Loucy (cell line): ENCODE data around the gene SEC24A.

Source experiments
- H2AFZ ChIP-seq: fragments of 200-600 bp; sonication (generic); 2 replicates; pipeline ENCODE4 v1.6.0; 2016; ENCODE audit warnings: antibody characterized with exemption, mild to moderate bottlenecking, low read length, moderate library complexity
- H3F3A ChIP-seq: fragments of 200-600 bp; 2 replicates; pipeline ENCODE4 v1.6.0; 2016; ENCODE audit warnings: antibody characterized with exemption, low read depth, mild to moderate bottlenecking
- H3K27me3 ChIP-seq: fragments of 200-600 bp; sonication (generic); 2 replicates; pipeline ENCODE4 v1.6.1; 2014; ENCODE audit warnings: low read length, mild to moderate bottlenecking; ENCODE audit not compliant: insufficient read depth, poor library complexity, severe bottlenecking
- H3K36me3 ChIP-seq: fragments of 200-600 bp; sonication (generic); 2 replicates; pipeline ENCODE4 v1.6.1; 2016; ENCODE audit warnings: low read length; ENCODE audit not compliant: insufficient read depth
- H3K4me1 ChIP-seq: fragments of 200-600 bp; sonication (generic); 2 replicates; pipeline ENCODE4 v1.5.1; 2014; ENCODE audit warnings: low read length, mild to moderate bottlenecking; ENCODE audit not compliant: insufficient read depth, poor library complexity, severe bottlenecking
- H3K4me2 ChIP-seq: fragments of 200-600 bp; sonication (generic); 2 replicates; pipeline ENCODE4 v1.6.0; 2014; ENCODE audit warnings: antibody characterized with exemption, low read length, low read depth, mild to moderate bottlenecking; ENCODE audit not compliant: poor library complexity, severe bottlenecking
- H3K4me3 ChIP-seq: fragments of 200-600 bp; sonication (generic); 2 replicates; pipeline ENCODE4 v1.5.1; 2014; ENCODE audit warnings: low read length, mild to moderate bottlenecking, mixed read lengths; ENCODE audit not compliant: poor library complexity, severe bottlenecking
- H3K79me2 ChIP-seq: fragments of 200-600 bp; sonication (generic); 2 replicates; pipeline ENCODE4 v1.6.1; 2014; ENCODE audit warnings: low read length; ENCODE audit not compliant: insufficient read depth
- H3K9ac ChIP-seq: fragments of 200-600 bp; sonication (generic); 2 replicates; pipeline ENCODE4 v1.6.0; 2014; ENCODE audit warnings: mild to moderate bottlenecking, low read depth, low read length, moderate library complexity; ENCODE audit not compliant: poor library complexity, severe bottlenecking
- H3K9me2 ChIP-seq: fragments of 200-600 bp; sonication (generic); replicated peaks from 2 replicates; pipeline ENCODE4 v1.6.1; 2016; ENCODE audit warnings: low read depth, low read length, mixed read lengths
- H3K9me3 ChIP-seq: fragments of 200-600 bp; sonication (generic); 2 replicates; pipeline ENCODE4 v1.6.1; 2014; ENCODE audit warnings: mild to moderate bottlenecking, antibody characterized with exemption, low read length, low read depth; ENCODE audit not compliant: insufficient read depth
- H4K20me1 ChIP-seq: fragments of 200-600 bp; sonication (generic); 2 replicates; pipeline ENCODE4 v1.6.0; 2014; ENCODE audit warnings: antibody characterized with exemption, low read length, mild to moderate bottlenecking; ENCODE audit not compliant: insufficient read depth, poor library complexity, severe bottlenecking
- EZH2phosphoT487 ChIP-seq: fragments of 200-600 bp; IDR thresholded peaks from 2 replicates; pipeline ENCODE4 v1.6.1; 2018; ENCODE audit warnings: antibody characterized with exemption, mild to moderate bottlenecking, moderate library complexity, borderline replicate concordance
- TF ChIP-seq, protein P1 (sequence below): fragments of 200-600 bp; sonication (generic); conservative IDR thresholded peaks from 2 replicates; pipeline ENCODE4 v1.5.1; 2014; ENCODE audit warnings: mild to moderate bottlenecking, antibody characterized with exemption, low read length

The SEC24A gene

DNA sequence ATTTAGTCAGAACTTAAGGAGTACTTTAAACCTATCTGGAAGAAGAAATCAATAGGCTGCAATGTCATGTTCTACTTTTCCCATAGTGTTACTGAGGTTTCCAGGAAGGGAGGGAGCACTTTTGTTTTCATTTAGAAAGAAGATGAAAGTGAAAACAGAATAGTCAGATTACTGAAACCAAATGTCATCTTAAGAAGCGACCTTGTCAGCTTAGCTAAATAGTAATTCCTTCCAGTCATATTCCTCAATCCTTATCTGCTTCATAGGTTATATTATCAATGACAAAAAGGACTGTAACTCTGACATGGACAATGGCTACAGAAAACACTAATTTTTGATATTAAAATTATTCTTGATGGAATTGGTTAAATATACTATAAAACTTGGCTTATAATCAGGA, 43.7 kb upstream of the SEC24A start:
- Histone ChIP-seq H3F3A (no peaks in the 10 kb centered on the region), H2AFZ (no peak overlapping the region), H3K36me3 (peaks cover 28% of the 10 kb centered on the region; the same call in 1 of the 2 replicates)

DNA sequence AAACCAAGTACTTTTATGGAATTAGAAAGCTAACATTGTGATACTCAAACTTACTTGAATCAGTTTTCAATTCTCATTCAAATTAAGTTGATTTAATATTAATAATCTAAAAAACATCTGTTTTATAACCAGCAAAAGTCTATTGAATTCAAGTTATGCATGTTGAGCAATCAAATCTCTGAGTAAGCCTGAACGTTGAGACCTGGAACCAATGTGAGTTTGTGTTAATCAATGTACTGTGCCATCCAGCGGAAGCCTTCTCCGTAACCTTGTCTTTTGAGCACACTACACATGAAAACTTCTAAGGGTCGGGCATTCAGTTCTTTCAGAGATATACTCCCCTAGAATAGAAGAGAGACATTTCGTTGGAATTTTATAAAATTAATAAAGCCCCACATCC, 41.9 kb upstream of the SEC24A start:
- H3K9me2 ChIP-seq, result no peaks in the 10 kb centered on the region
- H4K20me1 ChIP-seq, result no peaks in the 10 kb centered on the region
- H3K36me3 ChIP-seq, result peaks cover 36% of the 10 kb centered on the region; the same call in 1 of the 2 replicates
- no peak overlapping the region for H3K9ac ChIP-seq
- H3K4me2 ChIP-seq, result no peak overlapping the region
- H3K4me3 ChIP-seq, result no peak overlapping the region
- H3K9me3 ChIP-seq, result no peaks in the 10 kb centered on the region
- H3F3A ChIP-seq, result no peaks in the 10 kb centered on the region
- no peaks in the 10 kb centered on the region for H3K4me1 ChIP-seq
- no peaks in the 10 kb centered on the region for H3K79me2 ChIP-seq
- H3K27me3 ChIP-seq, result no peaks in the 10 kb centered on the region
- no peak overlapping the region for H2AFZ ChIP-seq
- no peak for TF ChIP-seq EZH2phosphoT487
- TF ChIP-seq, protein P1, sequence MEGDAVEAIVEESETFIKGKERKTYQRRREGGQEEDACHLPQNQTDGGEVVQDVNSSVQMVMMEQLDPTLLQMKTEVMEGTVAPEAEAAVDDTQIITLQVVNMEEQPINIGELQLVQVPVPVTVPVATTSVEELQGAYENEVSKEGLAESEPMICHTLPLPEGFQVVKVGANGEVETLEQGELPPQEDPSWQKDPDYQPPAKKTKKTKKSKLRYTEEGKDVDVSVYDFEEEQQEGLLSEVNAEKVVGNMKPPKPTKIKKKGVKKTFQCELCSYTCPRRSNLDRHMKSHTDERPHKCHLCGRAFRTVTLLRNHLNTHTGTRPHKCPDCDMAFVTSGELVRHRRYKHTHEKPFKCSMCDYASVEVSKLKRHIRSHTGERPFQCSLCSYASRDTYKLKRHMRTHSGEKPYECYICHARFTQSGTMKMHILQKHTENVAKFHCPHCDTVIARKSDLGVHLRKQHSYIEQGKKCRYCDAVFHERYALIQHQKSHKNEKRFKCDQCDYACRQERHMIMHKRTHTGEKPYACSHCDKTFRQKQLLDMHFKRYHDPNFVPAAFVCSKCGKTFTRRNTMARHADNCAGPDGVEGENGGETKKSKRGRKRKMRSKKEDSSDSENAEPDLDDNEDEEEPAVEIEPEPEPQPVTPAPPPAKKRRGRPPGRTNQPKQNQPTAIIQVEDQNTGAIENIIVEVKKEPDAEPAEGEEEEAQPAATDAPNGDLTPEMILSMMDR, result no peak

More for the DNA sequence above, 43.7 kb upstream of the SEC24A start:
- Histone ChIP-seq H3K4me2 (no peak overlapping the region), H3K9me3 (no peaks in the 10 kb centered on the region), H3K9ac (no peak overlapping the region), H3K4me3 (no peak overlapping the region), H3K4me1 (no peaks in the 10 kb centered on the region), H4K20me1 (no peaks in the 10 kb centered on the region), H3K9me2 (no peaks in the 10 kb centered on the region), H3K79me2 (no peaks in the 10 kb centered on the region), H3K27me3 (no peaks in the 10 kb centered on the region)
- TF ChIP-seq, protein P1, result no peak

DNA sequence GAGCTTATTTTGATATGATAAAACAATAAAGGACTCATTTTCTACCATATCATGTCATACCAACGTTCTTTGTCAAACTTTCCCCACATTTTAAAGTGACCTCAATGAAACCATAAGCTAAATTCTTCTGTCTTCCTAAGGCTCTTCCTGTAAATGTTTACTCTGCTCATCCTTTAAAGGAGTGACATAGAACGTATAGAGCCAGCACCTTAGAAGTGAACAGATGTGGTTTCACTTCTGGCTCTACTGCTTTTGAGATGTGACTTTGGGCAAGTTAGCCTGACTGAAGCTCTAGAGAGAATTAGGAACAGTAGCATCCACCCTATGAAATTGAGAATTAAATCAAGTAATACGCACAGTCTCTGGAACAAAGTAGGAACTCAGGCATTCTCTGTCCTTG, 40.0 kb upstream of the SEC24A start:
- TF ChIP-seq, protein P1, result no peak
- no peak for TF ChIP-seq EZH2phosphoT487
- Histone ChIP-seq H3K27me3 (no peaks in the 10 kb centered on the region), H3K4me3 (no peak overlapping the region), H3K9me3 (no peaks in the 10 kb centered on the region), H3K9me2 (no peaks in the 10 kb centered on the region), H4K20me1 (no peaks in the 10 kb centered on the region), H3K4me1 (no peaks in the 10 kb centered on the region), H3K4me2 (no peak overlapping the region), H3K36me3 (peaks cover 45% of the 10 kb centered on the region; the same call in 1 of the 2 replicates), H2AFZ (no peak overlapping the region), H3F3A (no peaks in the 10 kb centered on the region), H3K9ac (no peak overlapping the region), H3K79me2 (no peaks in the 10 kb centered on the region)
